ENCODE results near the gene FHIP1B. TPM values are rescaled to one million over a fixed set of nuclear protein-coding genes. Genes with fewer than 3 reads are reported as not detected.
"Not testable (repeated sequence)": the region's sequence is repeated elsewhere in the genome, so short reads cannot be mapped to it uniquely, and the experiment has no call there.

The FHIP1B gene
- polyA plus RNA-seq, 1 donor (not counting 4 experiments of a cell fraction or from before 2014, with no cell fraction given) = 18.7 TPM

DNA sequence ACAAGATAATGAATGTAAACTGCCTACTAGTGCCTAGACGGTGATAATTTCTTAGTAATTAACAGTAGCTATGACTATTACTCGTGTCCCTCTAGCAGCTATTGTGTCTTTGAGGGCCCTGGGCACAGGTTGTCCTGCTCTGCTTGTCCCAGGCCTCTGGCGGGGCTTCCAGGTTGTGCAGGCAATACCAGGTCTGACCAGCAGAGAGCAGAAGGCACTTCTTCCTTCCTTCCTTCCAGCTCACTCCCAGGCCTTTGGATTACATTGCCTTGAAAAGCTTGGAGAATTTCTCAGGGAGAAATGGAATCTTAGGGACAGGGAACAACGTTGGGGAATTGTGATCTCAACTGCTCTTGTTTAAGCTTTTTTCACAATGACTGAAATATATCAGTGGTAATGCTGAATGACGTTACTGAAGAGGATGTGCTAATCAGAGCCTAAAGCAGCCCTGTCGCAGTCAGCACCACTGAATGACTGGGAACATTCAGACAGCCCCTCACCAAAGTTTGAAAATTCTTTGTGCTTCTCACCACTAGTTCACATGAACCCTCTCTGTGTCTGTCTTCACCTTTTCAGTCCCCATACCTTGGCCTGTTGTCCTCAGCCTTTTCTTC, 16.8 kb upstream of the FHIP1B start:
- no peaks in the 10 kb centered on the region for H3K79me2 ChIP-seq (ENCODE audit: control insufficient read depth, insufficient read depth, low read length)
- no peaks in the 10 kb centered on the region for H3K9me1 ChIP-seq (ENCODE audit: control insufficient read depth, extremely low read depth, insufficient read depth, low read length)
- dilution Hi-C loops (cut with MboI; ENCODE audit: extremely low pct_ligation_motif_present, low sequenced_read_pairs) = no loop called here
- H3K9ac ChIP-seq (ENCODE audit: control insufficient read depth, extremely low read depth, insufficient read depth, low read length) = no peak overlapping the region
- DNase-seq (ENCODE audit: low read depth, low spot score) (peak; percentile 23), FAIRE-seq (peak; percentile 78)
- no peak overlapping the region for H2AFZ ChIP-seq (ENCODE audit: control insufficient read depth, low read length)
- H3K4me2 ChIP-seq (ENCODE audit: control insufficient read depth, extremely low read depth, insufficient read depth, low read depth, low read length) = no peak overlapping the region
- no peaks in the 10 kb centered on the region for H3K9me3 ChIP-seq (ENCODE audit: control insufficient read depth, low read depth, low read length)
- no peak for TF ChIP-seq EZH2 (IDR thresholded peaks at IDR 0.05; ENCODE audit: low read length)
- TF ChIP-seq, protein P1, sequence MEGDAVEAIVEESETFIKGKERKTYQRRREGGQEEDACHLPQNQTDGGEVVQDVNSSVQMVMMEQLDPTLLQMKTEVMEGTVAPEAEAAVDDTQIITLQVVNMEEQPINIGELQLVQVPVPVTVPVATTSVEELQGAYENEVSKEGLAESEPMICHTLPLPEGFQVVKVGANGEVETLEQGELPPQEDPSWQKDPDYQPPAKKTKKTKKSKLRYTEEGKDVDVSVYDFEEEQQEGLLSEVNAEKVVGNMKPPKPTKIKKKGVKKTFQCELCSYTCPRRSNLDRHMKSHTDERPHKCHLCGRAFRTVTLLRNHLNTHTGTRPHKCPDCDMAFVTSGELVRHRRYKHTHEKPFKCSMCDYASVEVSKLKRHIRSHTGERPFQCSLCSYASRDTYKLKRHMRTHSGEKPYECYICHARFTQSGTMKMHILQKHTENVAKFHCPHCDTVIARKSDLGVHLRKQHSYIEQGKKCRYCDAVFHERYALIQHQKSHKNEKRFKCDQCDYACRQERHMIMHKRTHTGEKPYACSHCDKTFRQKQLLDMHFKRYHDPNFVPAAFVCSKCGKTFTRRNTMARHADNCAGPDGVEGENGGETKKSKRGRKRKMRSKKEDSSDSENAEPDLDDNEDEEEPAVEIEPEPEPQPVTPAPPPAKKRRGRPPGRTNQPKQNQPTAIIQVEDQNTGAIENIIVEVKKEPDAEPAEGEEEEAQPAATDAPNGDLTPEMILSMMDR (optimal IDR thresholded peaks at IDR 0.05 in 1 of 3, IDR thresholded peaks at IDR 0.05 in 1 of 3, conservative IDR thresholded peaks at IDR 0.05 in 1 of 3; ENCODE audit: extremely low read depth in 1 of 3, insufficient read depth in 2 of 3, low read length in 3 of 3) = peak; percentile 81 to 92 (median 90)
- H3K4me3 ChIP-seq (ENCODE audit: control insufficient read depth in 2 of 3, extremely low read depth in 1 of 3, insufficient read depth in 2 of 3, low read depth in 1 of 3, low read length in 3 of 3) = no peak overlapping the region
- no peaks in the 10 kb centered on the region for H3K36me3 ChIP-seq (ENCODE audit: control insufficient read depth in 2 of 2, extremely low read depth in 1 of 2, insufficient read depth in 2 of 2, low read length in 2 of 2)
- peaks cover 11% of the 10 kb centered on the region for H3K4me1 ChIP-seq (ENCODE audit: control insufficient read depth, extremely low read depth, insufficient read depth, low read length)
- no peak overlapping the region for H3K27ac ChIP-seq (ENCODE audit: control insufficient read depth, insufficient read depth, low read length)
- H3K27me3 ChIP-seq (ENCODE audit: control insufficient read depth, extremely low read depth, insufficient read depth, low read length) = peaks cover 1% of the 10 kb centered on the region
- H4K20me1 ChIP-seq (ENCODE audit: control insufficient read depth, extremely low read depth, insufficient read depth, low read length) = no peaks in the 10 kb centered on the region

DNA sequence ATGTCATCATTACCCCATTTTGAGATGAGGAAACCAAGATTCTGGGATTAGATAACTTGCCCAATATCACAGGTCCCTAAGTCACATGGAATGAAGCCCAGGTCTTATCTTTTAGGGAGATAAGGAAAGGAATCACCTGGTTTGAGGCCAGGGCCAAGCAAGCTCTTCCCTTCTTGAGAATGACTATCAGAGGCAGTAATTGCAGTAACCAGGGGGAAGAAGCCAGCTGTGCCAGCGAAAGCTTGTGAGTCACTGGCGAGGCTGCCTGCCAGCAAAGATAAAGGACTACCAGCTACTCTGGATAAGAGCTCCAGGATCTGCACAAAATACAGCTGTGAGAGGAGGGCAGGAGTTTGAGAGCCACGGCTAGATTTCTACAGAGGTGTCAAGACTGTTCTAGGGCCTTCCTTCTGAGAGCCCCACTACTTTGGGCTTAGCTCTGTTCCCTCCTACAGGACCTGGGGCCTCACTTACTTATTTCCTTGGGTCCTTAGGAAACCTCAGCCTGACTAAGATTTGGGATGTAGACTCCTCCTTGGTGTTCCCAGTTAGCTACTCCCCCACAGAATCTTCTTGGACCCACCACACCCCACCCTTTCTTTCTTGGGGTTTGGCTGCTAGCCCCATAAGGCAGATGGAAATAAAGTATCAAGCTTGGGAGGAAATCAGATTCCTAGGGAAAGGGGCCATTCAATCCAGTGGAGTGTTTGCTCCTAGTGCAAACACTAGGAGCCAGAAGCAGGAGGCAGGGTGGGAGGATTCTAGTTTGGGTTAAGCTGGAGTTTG, 15.5 kb upstream of the FHIP1B start:
- Histone ChIP-seq H3K79me2 (ENCODE audit: control insufficient read depth, insufficient read depth, low read length) (no peaks in the 10 kb centered on the region), H3K9me1 (ENCODE audit: control insufficient read depth, extremely low read depth, insufficient read depth, low read length) (no peaks in the 10 kb centered on the region), H3K4me3 (ENCODE audit: control insufficient read depth in 2 of 3, extremely low read depth in 1 of 3, insufficient read depth in 2 of 3, low read depth in 1 of 3, low read length in 3 of 3) (no peak overlapping the region), H3K36me3 (ENCODE audit: control insufficient read depth in 2 of 2, extremely low read depth in 1 of 2, insufficient read depth in 2 of 2, low read length in 2 of 2) (no peaks in the 10 kb centered on the region), H3K27me3 (ENCODE audit: control insufficient read depth, extremely low read depth, insufficient read depth, low read length) (no peaks in the 10 kb centered on the region), H3K9me3 (ENCODE audit: control insufficient read depth, low read depth, low read length) (no peaks in the 10 kb centered on the region), H3K9ac (ENCODE audit: control insufficient read depth, extremely low read depth, insufficient read depth, low read length) (no peak overlapping the region), H4K20me1 (ENCODE audit: control insufficient read depth, extremely low read depth, insufficient read depth, low read length) (no peaks in the 10 kb centered on the region), H3K4me2 (ENCODE audit: control insufficient read depth, extremely low read depth, insufficient read depth, low read depth, low read length) (peak overlapping the region; percentile 52), H3K4me1 (ENCODE audit: control insufficient read depth, extremely low read depth, insufficient read depth, low read length) (peaks cover 22% of the 10 kb centered on the region), H2AFZ (ENCODE audit: control insufficient read depth, low read length) (peak overlapping the region; percentile 46), H3K27ac (ENCODE audit: control insufficient read depth, insufficient read depth, low read length) (no peak overlapping the region)
- DNase-seq (ENCODE audit: low read depth, low spot score) (peak; percentile 33), FAIRE-seq (peak; percentile 82)
- dilution Hi-C loops (cut with MboI; ENCODE audit: extremely low pct_ligation_motif_present, low sequenced_read_pairs) = no loop called here
- no peak for TF ChIP-seq EZH2 (IDR thresholded peaks at IDR 0.05; ENCODE audit: low read length)
- TF ChIP-seq, protein P1 (optimal IDR thresholded peaks at IDR 0.05 in 1 of 3, IDR thresholded peaks at IDR 0.05 in 1 of 3, conservative IDR thresholded peaks at IDR 0.05 in 1 of 3; ENCODE audit: extremely low read depth in 1 of 3, insufficient read depth in 2 of 3, low read length in 3 of 3) = no peak

- H3K4me2 ChIP-seq (ENCODE audit: control insufficient read depth, extremely low read depth, insufficient read depth, low read depth, low read length); DNase-seq (ENCODE audit: low read depth, low spot score); FAIRE-seq; H3K4me3 ChIP-seq (ENCODE audit: control insufficient read depth in 2 of 3, extremely low read depth in 1 of 3, insufficient read depth in 2 of 3, low read depth in 1 of 3, low read length in 3 of 3); H3K36me3 ChIP-seq (ENCODE audit: control insufficient read depth in 2 of 2, extremely low read depth in 1 of 2, insufficient read depth in 2 of 2, low read length in 2 of 2); H3K27ac ChIP-seq (ENCODE audit: control insufficient read depth, insufficient read depth, low read length); H3K27me3 ChIP-seq (ENCODE audit: control insufficient read depth, extremely low read depth, insufficient read depth, low read length); H3K9ac ChIP-seq (ENCODE audit: control insufficient read depth, extremely low read depth, insufficient read depth, low read length); H3K9me3 ChIP-seq (ENCODE audit: control insufficient read depth, low read depth, low read length); dilution Hi-C loops (cut with MboI; ENCODE audit: extremely low pct_ligation_motif_present, low sequenced_read_pairs); H3K9me1 ChIP-seq (ENCODE audit: control insufficient read depth, extremely low read depth, insufficient read depth, low read length); H2AFZ ChIP-seq (ENCODE audit: control insufficient read depth, low read length); H3K79me2 ChIP-seq (ENCODE audit: control insufficient read depth, insufficient read depth, low read length); H4K20me1 ChIP-seq (ENCODE audit: control insufficient read depth, extremely low read depth, insufficient read depth, low read length): not testable (repeated sequence)
- H3K4me1 ChIP-seq (ENCODE audit: control insufficient read depth, extremely low read depth, insufficient read depth, low read length) = peaks cover 22% of the 10 kb centered on the region
These were observed 14.5 kb upstream of the FHIP1B start for GRCh38 chr11:6248897-6249296.

Measured in keratinocyte (primary cell).